T-cell (primary cell): Measurements from ENCODE around the gene UCK1. TPM values are rescaled to one million over a fixed set of nuclear protein-coding genes. Genes with fewer than 3 reads are reported as not detected.
A peak's percentile ranks its signal among the peaks of the same experiment; 100 is the strongest.

ENCODE experiments used
- ATAC-seq, 4 experiments: fragments of 200-7000 bp in 3 of 4; fragments of 150-1000 bp in 1 of 4; cut with Tn5 transposase; replicated peaks in 1 of 4; 1 replicate in 3 of 4; 2 replicates in 1 of 4; pipeline ENCODE4 v1.10.0; 2021; ENCODE audit warnings: moderate library complexity in 3 of 4, mild to moderate bottlenecking in 2 of 4, moderate number of reproducible peaks in 1 of 4
- CTCF ChIA-PET, 2 donors: fragments of 300-600 bp; sonication (Branson Sonifier 250); formaldehyde crosslinking; loops; one replicate each; lab custom pipeline; 2022; ENCODE audit warnings: antibody characterized with exemption in 2 of 2; lab: Charles Lee
- POLR2A ChIA-PET, 2 donors: fragments of 300-600 bp; sonication (Branson Sonifier 250); formaldehyde crosslinking; loops; one replicate each; lab custom pipeline; 2022; ENCODE audit warnings: antibody characterized with exemption in 2 of 2; lab: Charles Lee
- DNase-seq, 35 experiments: peaks; one replicate each; pipeline versions ENCODE4 v3.0.0 to v3.0.0-alpha.2; 2013 to 2023
- H3K27ac ChIP-seq: one replicate; pipeline ENCODE4 v1.5.1; 2013; ENCODE audit warnings: low read length
- H3K27me3 ChIP-seq, 2 experiments: replicated peaks in 1 of 2; 1 replicate in 1 of 2; 2 replicates in 1 of 2; pipeline versions ENCODE4 v1.6.1 to v1.7.0; 2013; ENCODE audit warnings: low read length in 1 of 2, mixed read lengths in 1 of 2; ENCODE audit not compliant: control insufficient read depth in 2 of 2, insufficient read depth in 2 of 2; ENCODE audit errors: extremely low read depth in 1 of 2
- H3K36me3 ChIP-seq, 2 donors: 1 replicate in 1 of 2; 2 replicates in 1 of 2; pipeline versions ENCODE4 v1.6.1 to v1.7.0; 2013; ENCODE audit warnings: low read length in 1 of 2; ENCODE audit not compliant: control insufficient read depth in 2 of 2, insufficient read depth in 1 of 2; ENCODE audit errors: extremely low read depth in 1 of 2
- H3K4me1 ChIP-seq, 2 experiments: 1 replicate in 1 of 2; 2 replicates in 1 of 2; pipeline versions ENCODE4 v1.6.1 to v1.7.0; 2013; ENCODE audit warnings: low read length in 2 of 2, mixed read lengths in 1 of 2; ENCODE audit not compliant: insufficient read depth in 2 of 2, control insufficient read depth in 1 of 2; ENCODE audit errors: extremely low read depth in 1 of 2
- H3K4me3 ChIP-seq, 2 donors: 1 replicate in 1 of 2; 2 replicates in 1 of 2; pipeline versions ENCODE4 v1.5.1 to v1.7.0; 2013; ENCODE audit warnings: mild to moderate bottlenecking in 2 of 2, low read length in 1 of 2, moderate library complexity in 1 of 2; ENCODE audit not compliant: control insufficient read depth in 1 of 2; ENCODE audit errors: extremely low read depth in 1 of 2
- H3K9me3 ChIP-seq: 2 replicates; pipeline ENCODE4 v1.7.0; 2013
- H3K27ac Mint-ChIP-seq, 2 donors: one replicate each; pipeline ENCODE4 v1.8.0; 2020 to 2021; ENCODE audit warnings: mild to moderate bottlenecking in 2 of 2, mixed read lengths in 2 of 2
- H3K27me3 Mint-ChIP-seq, 2 donors: one replicate each; pipeline ENCODE4 v1.8.0; 2021 to 2022; ENCODE audit warnings: mixed read lengths in 2 of 2
- H3K36me3 Mint-ChIP-seq: one replicate; pipeline ENCODE4 v1.8.0; 2021; ENCODE audit warnings: mixed read lengths
- H3K4me1 Mint-ChIP-seq, 3 donors: one replicate each; pipeline ENCODE4 v1.8.0; 2020 to 2022; ENCODE audit warnings: mixed read lengths in 3 of 3, mild to moderate bottlenecking in 1 of 3
- H3K4me3 Mint-ChIP-seq, 3 donors: one replicate each; pipeline ENCODE4 v1.8.0; 2020 to 2022; ENCODE audit warnings: mild to moderate bottlenecking in 3 of 3, mixed read lengths in 3 of 3, moderate library complexity in 3 of 3
- H3K9me3 Mint-ChIP-seq, 3 donors: one replicate each; pipeline ENCODE4 v1.8.0; 2020 to 2022; ENCODE audit warnings: mixed read lengths in 3 of 3
- whole genome bisulfite sequencing: methylation state at CpG from one replicate; pipeline ENCODE4 v1.1.5; 2013; ENCODE audit warnings: missing lambda C conversion rate; ENCODE audit not compliant: insufficient coverage; 5-methylcytosine and 5-hydroxymethylcytosine counted together
- total RNA-seq, 35 experiments: library from RNA in 6 of 35; stranded (reverse) in 6 of 35; fragments of 120-200 nt in 1 of 35; gene quantifications; one replicate each; pipeline versions ENCODE4 v1.2.1 to v1.2.4 and lab custom pipeline; 2013 to 2026

The UCK1 gene
- total RNA-seq, 5 donors from 2014 or later (not counting 1 experiment from before 2014, with no cell fraction given) = 20.0 to 34.7 (median 32.0) TPM

- CTCF ChIA-PET = no interaction called here
- POLR2A ChIA-PET = no interaction called here
- peak overlapping the region; percentile 28 to 63 for H3K27ac Mint-ChIP-seq
These were observed 34.1 kb downstream of the UCK1 start for GRCh38 chr9:131496844-131497405.

GRCh38 chr9:131495785-131496184, 35.3 kb downstream of the UCK1 start:
- H3K9me3 ChIP-seq = no peaks in the 10 kb centered on the region
- ATAC-seq = no peak
- Mint-ChIP-seq H3K9me3 (no peaks in the 10 kb centered on the region), H3K4me3 (no peak overlapping the region), H3K27me3 (no peaks in the 10 kb centered on the region), H3K4me1 (peaks cover 32 to 41% (median 37%) of the 10 kb centered on the region in 3 donors), H3K36me3 (peaks cover 51% of the 10 kb centered on the region), H3K27ac (peak overlapping the region in 1 of 2 donors; percentile 28)
- ChIA-PET CTCF (interaction anchor here in 1 of 2 donors (0.7 kb wide), 1 partner anchor 232 kb away, joined by 3 read pairs; no protein-coding TSS in a partner anchor), POLR2A (no interaction called here)
- H3K36me3 ChIP-seq = peaks cover 46 to 79% of the 10 kb centered on the region in 2 donors
- WGBS = 94% methylated on average over 16 of the region's 22 CpGs
- no peak overlapping the region for H3K4me3 ChIP-seq
- peaks cover 17 to 40% of the 10 kb centered on the region in 2 experiments for H3K4me1 ChIP-seq
- no peaks in the 10 kb centered on the region for H3K27me3 ChIP-seq
- H3K27ac ChIP-seq = no peak overlapping the region
- no peak for DNase-seq

More at GRCh38 chr9:131496844-131497405, 34.1 kb downstream of the UCK1 start:
- Histone ChIP-seq H3K27me3 (no peaks in the 10 kb centered on the region), H3K4me3 (no peak overlapping the region), H3K27ac (no peak overlapping the region), H3K9me3 (no peaks in the 10 kb centered on the region), H3K36me3 (peaks cover 39 to 67% of the 10 kb centered on the region in 2 donors), H3K4me1 (peaks cover 28 to 51% of the 10 kb centered on the region in 2 experiments)
- Mint-ChIP-seq H3K27me3 (no peaks in the 10 kb centered on the region), H3K9me3 (no peaks in the 10 kb centered on the region), H3K36me3 (peaks cover 42% of the 10 kb centered on the region), H3K4me3 (no peak overlapping the region), H3K4me1 (peaks cover 44 to 52% (median 48%) of the 10 kb centered on the region in 3 donors)
- 96% methylated on average over 5 of the region's 10 CpGs for WGBS
- DNase-seq (no peak), ATAC-seq (no peak)

GRCh38 chr9:131494296-131494870, 36.7 kb downstream of the UCK1 start:
- ChIA-PET POLR2A (interaction anchor here in 1 of 2 donors (0.7 kb wide), 1 partner anchor 122 kb away, joined by 6 read pairs; no protein-coding TSS in a partner anchor), CTCF (no interaction called here)
- Histone ChIP-seq H3K4me3 (no peak overlapping the region), H3K27ac (no peak overlapping the region), H3K27me3 (no peaks in the 10 kb centered on the region), H3K4me1 (peaks cover 3 to 26% of the 10 kb centered on the region in 2 experiments), H3K9me3 (no peaks in the 10 kb centered on the region), H3K36me3 (peaks cover 46 to 91% of the 10 kb centered on the region in 2 donors)
- no peak overlapping the region for H3K27ac Mint-ChIP-seq
- peaks cover 65% of the 10 kb centered on the region for H3K36me3 Mint-ChIP-seq
- DNase-seq (no peak), ATAC-seq (no peak)
- H3K9me3 Mint-ChIP-seq = no peaks in the 10 kb centered on the region
- no peak overlapping the region for H3K4me3 Mint-ChIP-seq
- H3K27me3 Mint-ChIP-seq = no peaks in the 10 kb centered on the region
- WGBS = 95% methylated on average over 14 of the region's 22 CpGs
- peaks cover 18 to 28% (median 27%) of the 10 kb centered on the region in 3 donors for H3K4me1 Mint-ChIP-seq

DNA sequence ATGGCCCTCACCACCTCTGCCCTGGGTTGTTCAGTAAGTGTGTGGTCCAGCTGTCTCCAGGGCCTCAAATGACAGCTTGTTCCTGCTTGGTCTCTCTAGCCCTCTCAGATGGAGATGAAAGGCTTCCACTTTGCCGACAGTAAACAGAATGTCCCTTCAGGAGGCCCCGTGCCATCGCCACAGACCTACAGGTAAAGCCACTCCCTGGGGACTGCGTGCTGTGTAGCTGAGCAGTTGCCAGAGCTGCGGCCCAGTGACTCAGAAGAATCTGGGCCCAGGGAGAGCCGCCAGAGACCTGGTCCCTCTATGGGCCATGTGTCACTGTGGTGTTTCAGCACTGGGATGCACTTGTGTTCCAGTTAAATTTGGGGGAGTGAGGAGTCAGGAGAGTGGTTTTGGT, 39.0 kb downstream of the UCK1 start:
- POLR2A ChIA-PET = no interaction called here
- Histone ChIP-seq H3K36me3 (peaks cover 50 to 99% of the 10 kb centered on the region in 2 donors), H3K27me3 (no peaks in the 10 kb centered on the region), H3K4me1 (peaks cover 0 to 8% of the 10 kb centered on the region in 2 experiments), H3K27ac (no peak overlapping the region), H3K4me3 (no peak overlapping the region), H3K9me3 (no peaks in the 10 kb centered on the region)
- Mint-ChIP-seq H3K27ac (peak overlapping the region; percentile 11 to 39), H3K27me3 (no peaks in the 10 kb centered on the region), H3K9me3 (no peaks in the 10 kb centered on the region), H3K4me1 (peaks cover 5 to 17% (median 10%) of the 10 kb centered on the region in 3 donors), H3K36me3 (peaks cover 78% of the 10 kb centered on the region), H3K4me3 (no peak overlapping the region)
- no peak for DNase-seq
- CTCF ChIA-PET = interaction anchor here in 1 of 2 donors (0.6 kb wide), 1 partner anchor 13 kb away, joined by 3 read pairs; no protein-coding TSS in a partner anchor
- no peak for ATAC-seq
- 96% methylated on average over 6 of the region's 6 CpGs for WGBS

- Mint-ChIP-seq H3K27ac (peak overlapping the region in 1 of 2 donors; percentile 8), H3K4me3 (no peak overlapping the region)
- no peak overlapping the region for H3K4me3 ChIP-seq
These were observed 39.9 kb downstream of the UCK1 start for GRCh38 chr9:131491001-131491710.

DNA sequence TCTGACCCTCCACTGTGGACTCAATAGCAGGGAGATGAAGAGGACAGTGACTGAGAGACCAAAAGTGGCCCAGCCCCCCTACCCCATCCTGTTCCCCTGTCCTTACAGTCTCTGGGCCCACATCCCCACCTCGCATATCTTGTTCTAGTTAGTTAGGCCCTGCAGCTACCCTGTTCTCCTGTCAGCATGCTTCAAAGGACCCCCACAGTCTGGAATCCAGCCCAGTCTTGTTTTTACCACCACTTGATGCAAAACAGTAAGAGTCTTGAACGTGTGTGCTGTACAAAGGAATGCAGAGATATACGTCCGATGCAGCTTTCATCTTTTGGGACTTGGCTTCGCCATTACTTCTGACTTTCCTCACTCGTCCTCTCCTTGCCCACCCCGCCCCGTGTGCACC, 40.5 kb downstream of the UCK1 start:
- ATAC-seq = no peak
- no peaks in the 10 kb centered on the region for H3K27me3 ChIP-seq

More at GRCh38 chr9:131491001-131491710, 39.9 kb downstream of the UCK1 start:
- H3K4me1 Mint-ChIP-seq = peaks cover 5 to 17% (median 9%) of the 10 kb centered on the region in 3 donors
- ChIA-PET POLR2A (no interaction called here), CTCF (no interaction called here)
- peaks cover 81% of the 10 kb centered on the region for H3K36me3 Mint-ChIP-seq
- H3K27me3 ChIP-seq = no peaks in the 10 kb centered on the region
- H3K9me3 Mint-ChIP-seq = no peaks in the 10 kb centered on the region
- H3K9me3 ChIP-seq = no peaks in the 10 kb centered on the region
- H3K27ac ChIP-seq = no peak overlapping the region
- peaks cover 0 to 3% of the 10 kb centered on the region in 2 experiments for H3K4me1 ChIP-seq
- WGBS = 93% methylated on average over 15 of the region's 20 CpGs
- H3K36me3 ChIP-seq = peaks cover 49 to 99% of the 10 kb centered on the region in 2 donors
- DNase-seq (no peak), ATAC-seq (no peak)
- H3K27me3 Mint-ChIP-seq = no peaks in the 10 kb centered on the region

More for the DNA sequence above, 40.5 kb downstream of the UCK1 start:
- H3K27ac ChIP-seq = no peak overlapping the region
- no peak overlapping the region for H3K4me3 ChIP-seq
- Mint-ChIP-seq H3K27me3 (no peaks in the 10 kb centered on the region), H3K4me1 (peaks cover 5 to 17% (median 5%) of the 10 kb centered on the region in 3 donors), H3K36me3 (peaks cover 81% of the 10 kb centered on the region), H3K4me3 (no peak overlapping the region), H3K27ac (peak overlapping the region; percentile 36 to 62), H3K9me3 (no peaks in the 10 kb centered on the region)
- H3K36me3 ChIP-seq = peaks cover 51 to 99% of the 10 kb centered on the region in 2 donors
- 79% methylated on average over 8 of the region's 8 CpGs for WGBS
- no peaks in the 10 kb centered on the region for H3K9me3 ChIP-seq
- POLR2A ChIA-PET = no interaction called here
- no peak for DNase-seq
- CTCF ChIA-PET = no interaction called here
- H3K4me1 ChIP-seq = peaks cover 0 to 3% of the 10 kb centered on the region in 2 experiments
